Measurements from ENCODE around the gene RNASE9.

DNA sequence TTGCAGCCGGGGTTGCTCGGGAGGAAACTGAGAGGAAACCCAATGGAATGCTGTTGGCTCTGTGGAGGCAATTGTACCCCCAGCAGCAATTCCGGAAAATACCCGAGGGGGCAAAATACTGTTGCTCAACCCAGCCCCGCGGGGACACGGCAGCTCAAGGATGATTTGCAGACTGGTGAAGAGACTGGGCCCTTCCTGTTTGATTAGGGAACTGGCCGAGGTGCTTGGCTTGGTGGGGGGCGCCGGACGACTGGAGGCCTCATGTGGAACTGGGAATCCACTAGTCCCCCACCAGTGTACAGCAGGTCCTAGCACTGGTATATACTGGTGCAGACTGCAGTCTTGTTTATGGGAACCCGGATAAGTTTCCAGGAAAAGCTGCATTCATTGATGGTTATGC, 40.7 kb upstream of the RNASE9 start:
- no peak for TF ChIP-seq POLR2AphosphoS5 (IDR thresholded peaks at IDR 0.05; ENCODE audit: low read depth, low read length)
- no peak for TF ChIP-seq POLR2A (IDR thresholded peaks at IDR 0.05; ENCODE audit: low read depth, low read length)
- TF ChIP-seq SPI1 (IDR thresholded peaks at IDR 0.05; ENCODE audit: low read depth, low read length), result no peak

All from GM12891 (cell line).